Left ventricle myocardium inferior (tissue), 1 donor: ENCODE measurements around the gene EXOC4. TPM values are rescaled to one million over a fixed set of nuclear protein-coding genes. Genes with fewer than 3 reads are reported as not detected.

Experiments
- DNase-seq: peaks from one replicate; pipeline ENCODE4 v3.0.0-alpha.2; 2020
- H3K27ac ChIP-seq: fragments of 200-600 bp; replicated peaks from 2 replicates; pipeline ENCODE4 v1.8.0; 2021
- H3K27me3 ChIP-seq: fragments of 200-600 bp; 2 replicates; pipeline ENCODE4 v1.8.0; 2021; ENCODE audit warnings: low read depth
- H3K36me3 ChIP-seq: fragments of 200-600 bp; 2 replicates; pipeline ENCODE4 v1.8.0; 2021
- H3K4me1 ChIP-seq: fragments of 200-600 bp; 2 replicates; pipeline ENCODE4 v1.8.0; 2021
- H3K4me3 ChIP-seq: fragments of 200-600 bp; 2 replicates; pipeline ENCODE4 v1.8.0; 2021; ENCODE audit warnings: mild to moderate bottlenecking, moderate library complexity
- H3K9me3 ChIP-seq: fragments of 200-600 bp; replicated peaks from 2 replicates; pipeline ENCODE4 v1.8.0; 2021
- intact Hi-C: fragments of 100-400 bp; cut with micrococcal nuclease; formaldehyde crosslinking; loops from one replicate; pipeline ENCODE4 v1.11.0; 2022
- total RNA-seq: library from RNA; stranded (reverse); fragmentation: NEBNext Ultra II Directional; extraction: Animal tissue kit (Norgen Biotek cat#: 25700); gene quantifications from one replicate; pipeline ENCODE4 v1.2.1, GENCODE V29; 2021
- TF ChIP-seq, protein P1 (sequence below): fragments of 200-600 bp; IDR thresholded peaks from 2 replicates; pipeline ENCODE4 v1.8.0; 2021; ENCODE audit warnings: antibody characterized with exemption, mild to moderate bottlenecking, borderline replicate concordance
- donor health status: DM: no; HTN: yes; CAD: no; lungs with severe emphysema.

Gene EXOC4
- total RNA-seq, 1 donor from 2014 or later: 33.8 TPM

GRCh38 chr7:134021836-134022235 is 769.0 kb downstream of the EXOC4 start:
- Histone ChIP-seq H3K36me3 (no peaks in the 10 kb centered on the region), H3K4me3 (no peak overlapping the region), H3K9me3 (no peaks in the 10 kb centered on the region), H3K4me1 (peaks cover 8% of the 10 kb centered on the region), H3K27me3 (no peaks in the 10 kb centered on the region), H3K27ac (no peak overlapping the region)
- TF ChIP-seq, protein P1, sequence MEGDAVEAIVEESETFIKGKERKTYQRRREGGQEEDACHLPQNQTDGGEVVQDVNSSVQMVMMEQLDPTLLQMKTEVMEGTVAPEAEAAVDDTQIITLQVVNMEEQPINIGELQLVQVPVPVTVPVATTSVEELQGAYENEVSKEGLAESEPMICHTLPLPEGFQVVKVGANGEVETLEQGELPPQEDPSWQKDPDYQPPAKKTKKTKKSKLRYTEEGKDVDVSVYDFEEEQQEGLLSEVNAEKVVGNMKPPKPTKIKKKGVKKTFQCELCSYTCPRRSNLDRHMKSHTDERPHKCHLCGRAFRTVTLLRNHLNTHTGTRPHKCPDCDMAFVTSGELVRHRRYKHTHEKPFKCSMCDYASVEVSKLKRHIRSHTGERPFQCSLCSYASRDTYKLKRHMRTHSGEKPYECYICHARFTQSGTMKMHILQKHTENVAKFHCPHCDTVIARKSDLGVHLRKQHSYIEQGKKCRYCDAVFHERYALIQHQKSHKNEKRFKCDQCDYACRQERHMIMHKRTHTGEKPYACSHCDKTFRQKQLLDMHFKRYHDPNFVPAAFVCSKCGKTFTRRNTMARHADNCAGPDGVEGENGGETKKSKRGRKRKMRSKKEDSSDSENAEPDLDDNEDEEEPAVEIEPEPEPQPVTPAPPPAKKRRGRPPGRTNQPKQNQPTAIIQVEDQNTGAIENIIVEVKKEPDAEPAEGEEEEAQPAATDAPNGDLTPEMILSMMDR: no peak
- intact Hi-C loops: no loop called here
- no peak for DNase-seq

DNA sequence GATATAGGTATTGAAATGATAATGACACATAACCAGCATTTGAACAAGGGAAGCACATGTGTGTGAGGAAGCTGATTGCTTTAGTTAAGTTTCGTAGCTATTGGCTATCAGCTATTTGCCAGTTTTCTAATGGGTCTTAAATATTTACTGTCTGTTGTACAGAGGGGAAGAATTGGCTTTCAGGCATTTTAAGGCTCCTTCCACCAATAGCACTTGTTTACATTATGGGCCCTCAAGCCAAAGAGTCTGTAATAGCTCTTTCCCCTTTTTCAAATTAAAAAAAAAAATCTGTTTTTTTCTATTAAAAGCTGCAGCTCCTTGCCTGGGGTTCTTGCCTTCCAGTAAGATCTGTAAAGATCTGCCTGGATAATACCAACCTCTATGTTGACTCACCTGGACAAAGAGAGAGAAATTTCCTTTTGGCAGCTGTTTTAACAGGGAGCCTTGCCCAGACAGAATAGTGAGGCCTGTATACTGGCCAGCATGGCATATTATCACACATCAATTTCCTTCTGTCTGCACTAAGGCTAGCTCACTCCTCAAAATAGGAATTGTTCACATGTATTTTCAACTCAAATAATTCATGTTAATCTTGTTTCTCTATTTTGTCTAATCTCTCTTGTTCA is 769.5 kb downstream of the EXOC4 start:
- Histone ChIP-seq H3K36me3 (no peaks in the 10 kb centered on the region), H3K4me3 (no peak overlapping the region), H3K9me3 (no peaks in the 10 kb centered on the region), H3K4me1 (peaks cover 8% of the 10 kb centered on the region), H3K27me3 (no peaks in the 10 kb centered on the region), H3K27ac (no peak overlapping the region)
- no peak for DNase-seq
- TF ChIP-seq, protein P1: no peak
- intact Hi-C loops: no loop called here

- H3K27me3 ChIP-seq: no peaks in the 10 kb centered on the region
- H3K4me1 ChIP-seq: peaks cover 8% of the 10 kb centered on the region
- DNase-seq: no peak
- H3K27ac ChIP-seq: no peak overlapping the region
- no peaks in the 10 kb centered on the region for H3K36me3 ChIP-seq
- no peak overlapping the region for H3K4me3 ChIP-seq
- intact Hi-C loops: no loop called here
- no peaks in the 10 kb centered on the region for H3K9me3 ChIP-seq
- TF ChIP-seq, protein P1: no peak
These were observed 771.9 kb downstream of the EXOC4 start for GRCh38 chr7:134024739-134025138.

DNA sequence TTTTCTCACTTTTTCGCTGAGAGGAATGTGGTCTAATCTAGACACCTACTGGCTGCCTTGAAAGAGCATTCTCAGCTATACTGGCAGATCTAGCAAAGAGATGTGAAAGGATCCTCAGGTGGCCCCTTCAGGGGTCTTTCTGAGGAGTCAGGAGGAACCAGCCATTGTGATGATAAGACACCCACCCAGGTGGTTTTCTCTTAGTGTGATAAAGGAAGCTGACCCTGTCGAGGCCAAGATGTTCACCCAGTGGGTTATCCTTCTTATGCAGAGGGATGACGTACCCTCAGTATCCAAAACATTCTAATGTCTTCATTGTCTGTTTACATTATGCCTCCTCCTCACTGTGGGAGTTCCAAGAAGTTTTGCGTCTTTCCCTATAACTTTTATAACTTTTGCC is 776.0 kb downstream of the EXOC4 start:
- TF ChIP-seq, protein P1: no peak
- intact Hi-C loops: no loop called here
- H3K4me1 ChIP-seq: peaks cover 17% of the 10 kb centered on the region
- H3K9me3 ChIP-seq: no peaks in the 10 kb centered on the region
- no peak overlapping the region for H3K27ac ChIP-seq
- DNase-seq: no peak
- H3K27me3 ChIP-seq: no peaks in the 10 kb centered on the region
- H3K4me3 ChIP-seq: no peak overlapping the region
- no peaks in the 10 kb centered on the region for H3K36me3 ChIP-seq

- Histone ChIP-seq H3K4me3 (no peak overlapping the region), H3K4me1 (peaks cover 11% of the 10 kb centered on the region), H3K27me3 (no peaks in the 10 kb centered on the region), H3K9me3 (no peaks in the 10 kb centered on the region), H3K27ac (no peak overlapping the region), H3K36me3 (no peaks in the 10 kb centered on the region)
- TF ChIP-seq, protein P1: no peak
- intact Hi-C loops: no loop called here
- no peak for DNase-seq
These were observed 776.9 kb downstream of the EXOC4 start for GRCh38 chr7:134029743-134030142.

DNA sequence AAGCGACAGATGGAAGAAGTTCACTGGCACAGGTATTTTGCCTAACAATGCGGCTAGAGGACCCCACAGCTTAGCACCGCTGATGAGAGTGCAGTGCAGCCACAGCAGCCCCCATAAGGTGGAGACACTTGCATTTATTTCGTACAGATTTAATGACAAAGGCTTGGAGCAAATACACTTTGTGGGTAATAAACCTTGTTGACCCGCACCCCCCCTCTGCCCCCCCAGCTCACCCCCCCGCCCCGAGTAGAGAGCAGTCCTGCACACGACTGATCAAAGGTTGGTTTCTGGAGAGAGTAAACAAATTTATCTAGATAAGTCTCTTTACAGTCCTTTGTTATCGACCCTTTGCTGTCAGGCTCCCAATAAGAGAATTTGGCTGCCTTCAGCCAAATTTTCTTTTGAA is 777.6 kb downstream of the EXOC4 start:
- TF ChIP-seq, protein P1: no peak
- intact Hi-C loops: no loop called here

More for the DNA sequence above, 777.6 kb downstream of the EXOC4 start:
- Histone ChIP-seq H3K4me1 (peaks cover 9% of the 10 kb centered on the region), H3K27me3 (no peaks in the 10 kb centered on the region), H3K27ac (no peak overlapping the region), H3K9me3 (no peaks in the 10 kb centered on the region), H3K36me3 (no peaks in the 10 kb centered on the region), H3K4me3 (no peak overlapping the region)
- no peak for DNase-seq
